GM18505 (cell line): ENCODE data around the gene KCND3.

ENCODE experiments used
- ATAC-seq: cut with Tn5 transposase; IDR thresholded peaks from one replicate; pipeline ENCODE4 v1.9.1; 2021; ENCODE audit not compliant: unreplicated experiment
- POLR2A ChIP-seq: IDR thresholded peaks from 4 replicates; pipeline ENCODE4 v1.6.1; 2011; ENCODE audit warnings: borderline replicate concordance; ENCODE audit not compliant: insufficient read depth, insufficient read length; ENCODE audit errors: extremely low read depth

KCND3 gene

DNA sequence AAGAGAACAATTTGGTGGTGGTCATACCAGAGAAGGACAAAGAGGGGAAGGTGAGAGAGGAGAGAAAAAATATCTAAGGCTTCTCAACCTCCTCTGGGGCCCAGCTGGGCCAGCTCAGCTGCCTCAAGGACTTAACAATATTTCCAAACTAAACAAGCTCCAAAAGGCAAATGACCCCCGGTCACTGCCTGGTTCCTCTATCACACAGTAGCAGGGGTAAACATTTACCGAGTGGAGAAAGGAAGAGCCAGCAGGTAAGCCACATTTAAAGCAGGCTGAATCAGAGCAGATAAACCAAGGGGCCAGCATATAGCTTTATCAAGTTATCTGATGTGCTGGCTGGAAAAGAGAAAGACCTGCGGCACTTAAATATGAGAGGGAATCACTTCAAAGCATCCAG lies 102.1 kb downstream of the KCND3 start:
- ATAC-seq, result no peak
- TF ChIP-seq POLR2A, result no peak

- ATAC-seq, result no peak
- TF ChIP-seq POLR2A, result no peak
Measured at GRCh38 chr1:111886741-111887140, 102.7 kb downstream of the KCND3 start.

DNA sequence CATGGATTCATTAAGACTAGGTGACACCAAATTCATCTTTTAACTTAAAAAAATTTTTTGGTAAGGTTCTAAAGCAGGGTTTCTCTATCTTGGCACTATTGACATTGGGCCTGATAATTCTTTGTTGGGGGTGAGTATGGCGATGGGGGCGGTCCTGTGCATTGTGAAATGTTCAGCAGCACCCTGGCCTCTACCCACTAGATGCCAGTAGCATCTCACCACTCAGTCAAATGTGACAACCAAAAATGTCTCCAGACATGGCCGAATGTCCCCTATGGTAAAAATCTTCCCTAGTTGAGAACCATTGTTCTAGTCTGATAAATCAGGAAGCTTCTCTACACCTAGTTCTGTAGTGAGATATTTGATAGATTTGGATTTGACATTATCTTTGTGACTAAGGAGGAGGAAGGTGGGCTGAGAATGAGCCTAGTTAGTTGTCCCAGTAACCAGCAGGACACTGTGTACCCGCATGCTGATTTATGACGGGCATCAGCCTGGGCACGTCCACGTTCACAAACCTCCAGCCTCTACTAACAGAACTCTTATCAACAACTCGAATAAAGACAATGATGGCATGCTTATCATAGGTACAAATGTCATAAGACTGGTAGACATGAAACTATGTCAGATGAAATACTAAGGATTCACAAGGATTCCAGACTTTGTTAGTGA lies 104.6 kb downstream of the KCND3 start:
- no peak for ATAC-seq
- no peak for TF ChIP-seq POLR2A

DNA sequence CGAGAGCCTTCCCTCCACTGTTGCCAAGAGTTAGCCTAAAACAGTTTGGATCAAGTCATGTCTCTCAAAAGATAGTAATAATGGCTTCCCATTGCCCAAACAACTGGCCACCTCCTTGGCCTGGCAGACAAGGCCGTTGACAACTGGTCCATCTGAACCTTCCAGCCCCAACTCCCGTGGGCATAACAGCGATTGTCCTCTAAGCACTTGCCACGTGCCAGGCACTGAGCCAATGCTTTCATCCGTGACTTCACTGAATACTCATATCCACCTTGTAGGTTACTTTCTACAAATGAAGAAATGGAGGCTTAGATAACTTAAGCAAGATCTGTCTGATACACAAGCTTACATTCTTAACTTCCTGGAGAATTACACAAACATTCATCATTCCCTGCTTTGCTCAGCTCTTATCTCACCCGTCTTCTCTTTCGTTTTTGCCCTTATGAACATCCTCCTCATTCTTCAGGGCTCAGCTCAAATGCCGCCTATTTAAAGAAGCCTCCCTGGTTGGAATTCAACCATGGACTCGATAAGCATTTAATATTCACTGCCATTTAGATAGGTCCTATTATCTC lies 106.4 kb downstream of the KCND3 start:
- ATAC-seq, result no peak
- TF ChIP-seq POLR2A, result no peak

GRCh38 chr1:111882559-111882958 lies 106.9 kb downstream of the KCND3 start:
- ATAC-seq, result no peak
- TF ChIP-seq POLR2A, result no peak

GRCh38 chr1:111880881-111881837 lies 108.3 kb downstream of the KCND3 start:
- TF ChIP-seq POLR2A, result no peak
- ATAC-seq, result no peak

GRCh38 chr1:111879081-111879480 lies 110.4 kb downstream of the KCND3 start:
- no peak for ATAC-seq

GRCh38 chr1:111878649-111879048 lies 110.8 kb downstream of the KCND3 start:
- no peak for ATAC-seq

More at GRCh38 chr1:111879081-111879480, 110.4 kb downstream of the KCND3 start:
- no peak for TF ChIP-seq POLR2A

DNA sequence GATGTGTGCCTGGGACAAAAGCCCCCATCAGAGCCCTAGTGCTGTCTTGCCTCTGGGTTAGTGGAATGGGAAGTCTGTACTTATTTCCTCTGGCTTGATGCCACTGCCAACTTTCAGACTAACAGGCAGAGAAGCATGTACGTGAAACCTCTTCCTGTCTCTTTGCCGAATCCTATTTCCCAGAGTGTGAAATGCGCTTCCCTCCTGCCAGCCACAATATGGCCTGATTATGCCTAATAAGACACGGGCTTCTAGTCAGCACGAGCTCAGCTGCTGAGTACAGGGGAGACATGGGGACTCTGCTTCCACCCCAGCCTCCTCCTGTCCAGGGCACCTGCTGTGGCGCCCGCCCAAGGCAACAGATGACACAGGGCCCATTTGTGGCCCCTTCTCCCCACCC lies 111.4 kb downstream of the KCND3 start:
- no peak for TF ChIP-seq POLR2A

More at GRCh38 chr1:111878649-111879048, 110.8 kb downstream of the KCND3 start:
- TF ChIP-seq POLR2A, result no peak

DNA sequence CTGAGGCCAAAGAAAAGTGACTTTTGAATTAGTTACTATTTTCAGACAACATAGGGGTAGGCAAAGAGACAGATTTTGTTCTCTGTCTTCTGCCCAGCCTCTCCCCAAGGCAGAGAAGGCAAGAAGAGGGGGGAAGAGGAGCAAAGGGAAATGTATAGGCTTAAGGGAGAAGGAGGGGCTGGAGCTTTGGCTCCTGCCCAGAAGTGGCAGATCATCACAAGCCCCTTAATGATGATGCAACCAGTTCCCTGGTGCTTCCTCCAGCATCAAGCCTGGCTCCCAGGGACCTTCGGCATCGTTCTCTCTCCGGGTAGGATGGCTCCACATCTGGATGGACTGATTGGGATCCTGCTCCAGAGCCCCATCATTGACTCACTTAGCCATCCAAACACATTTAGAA lies 112.8 kb downstream of the KCND3 start:
- TF ChIP-seq POLR2A, result no peak
- no peak for ATAC-seq

More for the DNA sequence above, 111.4 kb downstream of the KCND3 start:
- no peak for ATAC-seq

- no peak for TF ChIP-seq POLR2A
- no peak for ATAC-seq
Measured at GRCh38 chr1:111875640-111876039, 113.8 kb downstream of the KCND3 start.

GRCh38 chr1:111873460-111874030 lies 115.9 kb downstream of the KCND3 start:
- ATAC-seq, result no peak

GRCh38 chr1:111870181-111870580 lies 119.3 kb downstream of the KCND3 start:
- TF ChIP-seq POLR2A, result no peak
- no peak for ATAC-seq

More at GRCh38 chr1:111873460-111874030, 115.9 kb downstream of the KCND3 start:
- TF ChIP-seq POLR2A, result no peak
